KMS-11 (cell line): ENCODE results near the gene ABHD17B.

ENCODE experiments used
- H2AFZ ChIP-seq: fragments of 200-600 bp; sonication (generic); 2 replicates; pipeline ENCODE4 v1.6.1; 2016; ENCODE audit warnings: antibody characterized with exemption, mixed run types, low read depth
- H3K27ac ChIP-seq: fragments of 200-600 bp; sonication (generic); 2 replicates; pipeline ENCODE4 v1.6.1; 2016; ENCODE audit warnings: mild to moderate bottlenecking, mixed run types
- H3K27me3 ChIP-seq: fragments of 200-600 bp; sonication (generic); 2 replicates; pipeline ENCODE4 v1.6.1; 2017; ENCODE audit warnings: mild to moderate bottlenecking, low read depth, mixed run types, moderate library complexity; ENCODE audit not compliant: insufficient read depth
- H3K36me3 ChIP-seq: fragments of 200-600 bp; sonication (generic); 2 replicates; pipeline ENCODE4 v1.6.1; 2017; ENCODE audit warnings: mild to moderate bottlenecking, mixed run types; ENCODE audit not compliant: insufficient read depth
- H3K4me1 ChIP-seq: fragments of 200-600 bp; sonication (generic); 2 replicates; pipeline ENCODE4 v1.6.1; 2016; ENCODE audit warnings: mild to moderate bottlenecking, low read depth, mixed run types; ENCODE audit not compliant: poor library complexity, severe bottlenecking
- H3K4me2 ChIP-seq: fragments of 200-600 bp; sonication (generic); 2 replicates; pipeline ENCODE4 v1.7.0; 2016; ENCODE audit warnings: mild to moderate bottlenecking, mixed run types
- H3K4me3 ChIP-seq: fragments of 200-600 bp; sonication (generic); IDR thresholded peaks from 2 replicates; pipeline ENCODE4 v1.6.1; 2017; ENCODE audit warnings: low read depth, low read length, mixed read lengths; ENCODE audit not compliant: insufficient read depth
- H3K79me2 ChIP-seq: fragments of 200-600 bp; sonication (generic); 2 replicates; pipeline ENCODE4 v1.6.1; 2016; ENCODE audit warnings: low read depth, mixed run types; ENCODE audit not compliant: insufficient read depth
- H3K9ac ChIP-seq: fragments of 200-600 bp; sonication (generic); 2 replicates; pipeline ENCODE4 v1.6.1; 2016; ENCODE audit warnings: mild to moderate bottlenecking, mixed run types
- H4K20me1 ChIP-seq: fragments of 200-600 bp; sonication (generic); 2 replicates; pipeline ENCODE4 v1.6.1; 2016; ENCODE audit warnings: mild to moderate bottlenecking, mixed run types; ENCODE audit not compliant: insufficient read depth
- CTCF ChIP-seq: fragments of 200-600 bp; sonication (generic); conservative IDR thresholded peaks from 2 replicates; pipeline ENCODE4 v1.6.1; 2017; ENCODE audit warnings: low read depth, mild to moderate bottlenecking, antibody characterized with exemption, low read length, moderate library complexity, mixed read lengths

ABHD17B gene

GRCh38 chr9:71885467-71885866 lies 25.5 kb downstream of the ABHD17B start:
- Histone ChIP-seq H3K36me3 (no peaks in the 10 kb centered on the region), H2AFZ (no peak overlapping the region), H3K4me2 (no peak overlapping the region), H3K4me1 (no peaks in the 10 kb centered on the region), H3K4me3 (no peak overlapping the region), H3K27ac (no peak overlapping the region), H4K20me1 (0 out of 2 replicates have a peak, but pooled peaks cover 10% of the 10 kb centered on the region), H3K9ac (no peak overlapping the region), H3K27me3 (no peaks in the 10 kb centered on the region), H3K79me2 (peaks cover 90% of the 10 kb centered on the region)
- TF ChIP-seq CTCF, result no peak

GRCh38 chr9:71884005-71884404 lies 27.0 kb downstream of the ABHD17B start:
- Histone ChIP-seq H3K79me2 (peaks cover 93% of the 10 kb centered on the region), H3K36me3 (no peaks in the 10 kb centered on the region), H3K27ac (no peak overlapping the region), H3K4me1 (no peaks in the 10 kb centered on the region), H2AFZ (no peak overlapping the region), H3K4me3 (no peak overlapping the region), H3K9ac (no peak overlapping the region), H4K20me1 (0 out of 2 replicates have a peak, but pooled peaks cover 10% of the 10 kb centered on the region), H3K4me2 (no peak overlapping the region), H3K27me3 (no peaks in the 10 kb centered on the region)
- no peak for TF ChIP-seq CTCF

GRCh38 chr9:71879644-71880174 lies 31.3 kb downstream of the ABHD17B start:
- TF ChIP-seq CTCF, result no peak
- no peaks in the 10 kb centered on the region for H3K27me3 ChIP-seq
- no peaks in the 10 kb centered on the region for H3K4me1 ChIP-seq
- no peaks in the 10 kb centered on the region for H3K36me3 ChIP-seq
- H4K20me1 ChIP-seq, result no peaks in the 10 kb centered on the region
- no peak overlapping the region for H3K9ac ChIP-seq
- no peak overlapping the region for H3K4me3 ChIP-seq
- H2AFZ ChIP-seq, result no peak overlapping the region
- peaks cover 93% of the 10 kb centered on the region for H3K79me2 ChIP-seq
- H3K27ac ChIP-seq, result no peak overlapping the region
- H3K4me2 ChIP-seq, result no peak overlapping the region

- no peak for TF ChIP-seq CTCF
- H3K79me2 ChIP-seq, result peaks cover 93% of the 10 kb centered on the region
- no peak overlapping the region for H3K27ac ChIP-seq
- H3K36me3 ChIP-seq, result no peaks in the 10 kb centered on the region
- no peak overlapping the region for H3K4me3 ChIP-seq
- peaks cover 3% of the 10 kb centered on the region for H3K4me1 ChIP-seq
- H2AFZ ChIP-seq, result no peak overlapping the region
- no peaks in the 10 kb centered on the region for H4K20me1 ChIP-seq
- H3K4me2 ChIP-seq, result no peak overlapping the region
- H3K27me3 ChIP-seq, result no peaks in the 10 kb centered on the region
- no peak overlapping the region for H3K9ac ChIP-seq
Measured at GRCh38 chr9:71878327-71879274, 32.4 kb downstream of the ABHD17B start.
